ENCODE results near the gene GLDN. TPM values are rescaled to one million over a fixed set of nuclear protein-coding genes. Genes with fewer than 3 reads are reported as not detected.

The GLDN gene
- total RNA-seq, 1 donor from 2014 or later, result 3.4 TPM

- no peak for DNase-seq (ENCODE audit: low spot score in 2 of 2)
- no peaks in the 10 kb centered on the region for H3K27me3 ChIP-seq
- no peaks in the 10 kb centered on the region for H3K4me1 ChIP-seq
- no peak overlapping the region for H3K4me3 ChIP-seq
- TF ChIP-seq CTCF (IDR thresholded peaks at IDR 0.05), result no peak
- H3K9me3 ChIP-seq, result no peaks in the 10 kb centered on the region
- H3K27ac ChIP-seq, result no peak overlapping the region
- H3K36me3 ChIP-seq, result no peaks in the 10 kb centered on the region
- intact Hi-C loops (cut with DNase I), result no loop called here
Measured at GRCh38 chr15:51374131-51374530, 32.7 kb downstream of the GLDN start.

GRCh38 chr15:51375966-51376640, 34.6 kb downstream of the GLDN start:
- DNase-seq (ENCODE audit: low spot score in 2 of 2), result no peak
- no peak overlapping the region for H3K4me3 ChIP-seq
- TF ChIP-seq CTCF (IDR thresholded peaks at IDR 0.05), result no peak
- no peaks in the 10 kb centered on the region for H3K9me3 ChIP-seq
- H3K4me1 ChIP-seq, result peaks cover 0 to 9% of the 10 kb centered on the region in 2 donors
- H3K36me3 ChIP-seq, result no peaks in the 10 kb centered on the region
- no peak overlapping the region for H3K27ac ChIP-seq
- no peaks in the 10 kb centered on the region for H3K27me3 ChIP-seq
- intact Hi-C loops (cut with DNase I), result no loop called here

- Histone ChIP-seq H3K27me3 (no peaks in the 10 kb centered on the region), H3K9me3 (no peaks in the 10 kb centered on the region), H3K27ac (no peak overlapping the region), H3K36me3 (no peaks in the 10 kb centered on the region), H3K4me3 (no peak overlapping the region), H3K4me1 (peaks cover 0 to 9% of the 10 kb centered on the region in 2 donors)
- TF ChIP-seq CTCF (IDR thresholded peaks at IDR 0.05), result no peak
- DNase-seq (ENCODE audit: low spot score in 2 of 2), result no peak
- intact Hi-C loops (cut with DNase I), result no loop called here
Measured at GRCh38 chr15:51377038-51377786, 35.8 kb downstream of the GLDN start.

GRCh38 chr15:51378406-51378805, 37.0 kb downstream of the GLDN start:
- no peaks in the 10 kb centered on the region for H3K27me3 ChIP-seq
- TF ChIP-seq CTCF (IDR thresholded peaks at IDR 0.05), result no peak
- intact Hi-C loops (cut with DNase I), result no loop called here

GRCh38 chr15:51379390-51379789, 37.9 kb downstream of the GLDN start:
- no peak overlapping the region for H3K27ac ChIP-seq
- intact Hi-C loops (cut with DNase I), result no loop called here

More at GRCh38 chr15:51378406-51378805, 37.0 kb downstream of the GLDN start:
- Histone ChIP-seq H3K27ac (no peak overlapping the region), H3K9me3 (no peaks in the 10 kb centered on the region), H3K4me1 (peaks cover 0 to 9% of the 10 kb centered on the region in 2 donors), H3K36me3 (no peaks in the 10 kb centered on the region), H3K4me3 (no peak overlapping the region)
- no peak for DNase-seq (ENCODE audit: low spot score in 2 of 2)

More at GRCh38 chr15:51379390-51379789, 37.9 kb downstream of the GLDN start:
- Histone ChIP-seq H3K27me3 (no peaks in the 10 kb centered on the region), H3K4me3 (no peak overlapping the region), H3K36me3 (peaks cover 3 to 5% of the 10 kb centered on the region in 2 donors), H3K4me1 (peaks cover 0 to 9% of the 10 kb centered on the region in 2 donors), H3K9me3 (no peaks in the 10 kb centered on the region)
- no peak for TF ChIP-seq CTCF (IDR thresholded peaks at IDR 0.05)
- DNase-seq (ENCODE audit: low spot score in 2 of 2), result no peak

Data from ascending aorta (tissue), 2 donors.